Fibroblast of lung (primary cell): ENCODE data around the gene PGAM4.
"Not testable (repeated sequence)": the region's sequence is repeated elsewhere in the genome, so short reads cannot be mapped to it uniquely, and the experiment has no call there.

Experiments
- EZH2 ChIP-seq: IDR thresholded peaks from 2 replicates; pipeline ENCODE4 v1.5.1; 2012; ENCODE audit warnings: low read length, control low read depth, mild to moderate bottlenecking; ENCODE audit errors: missing control alignments
- TF ChIP-seq, protein P1 (sequence below), 2 donors: IDR thresholded peaks in 1 of 2; conservative IDR thresholded peaks in 1 of 2; 1 replicate in 1 of 2; 2 replicates in 1 of 2; pipeline ENCODE4 v1.5.1; 2011 to 2012; ENCODE audit warnings: low read length in 2 of 2, control low read depth in 1 of 2, inconsistent platforms in 1 of 2, low read depth in 1 of 2, mild to moderate bottlenecking in 1 of 2

DNA sequence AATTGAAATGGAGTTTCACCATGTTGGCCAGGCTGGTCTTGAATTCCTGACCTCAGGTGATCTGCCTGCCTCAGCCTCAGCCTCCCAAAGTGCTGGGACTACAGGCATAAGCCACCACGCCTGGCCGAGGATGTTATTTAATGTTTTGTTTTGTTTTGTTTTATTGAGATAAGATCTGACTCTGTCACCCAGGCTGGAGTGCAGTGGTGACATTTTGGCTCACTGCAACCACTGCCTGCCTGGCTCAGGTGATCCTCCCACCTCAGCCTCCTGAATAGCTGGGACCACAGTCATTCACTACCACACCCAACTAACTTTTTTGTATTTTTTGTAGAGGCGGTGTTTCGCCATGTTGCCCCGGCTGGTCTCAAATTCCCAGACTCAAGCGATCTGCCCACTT is 24.4 kb downstream of the PGAM4 start:
- TF ChIP-seq, protein P1, sequence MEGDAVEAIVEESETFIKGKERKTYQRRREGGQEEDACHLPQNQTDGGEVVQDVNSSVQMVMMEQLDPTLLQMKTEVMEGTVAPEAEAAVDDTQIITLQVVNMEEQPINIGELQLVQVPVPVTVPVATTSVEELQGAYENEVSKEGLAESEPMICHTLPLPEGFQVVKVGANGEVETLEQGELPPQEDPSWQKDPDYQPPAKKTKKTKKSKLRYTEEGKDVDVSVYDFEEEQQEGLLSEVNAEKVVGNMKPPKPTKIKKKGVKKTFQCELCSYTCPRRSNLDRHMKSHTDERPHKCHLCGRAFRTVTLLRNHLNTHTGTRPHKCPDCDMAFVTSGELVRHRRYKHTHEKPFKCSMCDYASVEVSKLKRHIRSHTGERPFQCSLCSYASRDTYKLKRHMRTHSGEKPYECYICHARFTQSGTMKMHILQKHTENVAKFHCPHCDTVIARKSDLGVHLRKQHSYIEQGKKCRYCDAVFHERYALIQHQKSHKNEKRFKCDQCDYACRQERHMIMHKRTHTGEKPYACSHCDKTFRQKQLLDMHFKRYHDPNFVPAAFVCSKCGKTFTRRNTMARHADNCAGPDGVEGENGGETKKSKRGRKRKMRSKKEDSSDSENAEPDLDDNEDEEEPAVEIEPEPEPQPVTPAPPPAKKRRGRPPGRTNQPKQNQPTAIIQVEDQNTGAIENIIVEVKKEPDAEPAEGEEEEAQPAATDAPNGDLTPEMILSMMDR (conservative IDR thresholded peaks at IDR 0.05 in 1 of 2, IDR thresholded peaks at IDR 0.05 in 1 of 2; ENCODE audit: low read depth in 1 of 2, low read length in 2 of 2): not testable (repeated sequence)
- not testable (repeated sequence) for TF ChIP-seq EZH2
